ENCODE measurements around the gene HIGD1A. TPM values are rescaled to one million over a fixed set of nuclear protein-coding genes. Genes with fewer than 3 reads are reported as not detected.

Gene HIGD1A
- total RNA-seq, 1 experiment from 2014 or later, result 80.7 TPM

GRCh38 chr3:42746455-42747450, 57.5 kb downstream of the HIGD1A start (continued):
- TF ChIP-seq, protein P1, sequence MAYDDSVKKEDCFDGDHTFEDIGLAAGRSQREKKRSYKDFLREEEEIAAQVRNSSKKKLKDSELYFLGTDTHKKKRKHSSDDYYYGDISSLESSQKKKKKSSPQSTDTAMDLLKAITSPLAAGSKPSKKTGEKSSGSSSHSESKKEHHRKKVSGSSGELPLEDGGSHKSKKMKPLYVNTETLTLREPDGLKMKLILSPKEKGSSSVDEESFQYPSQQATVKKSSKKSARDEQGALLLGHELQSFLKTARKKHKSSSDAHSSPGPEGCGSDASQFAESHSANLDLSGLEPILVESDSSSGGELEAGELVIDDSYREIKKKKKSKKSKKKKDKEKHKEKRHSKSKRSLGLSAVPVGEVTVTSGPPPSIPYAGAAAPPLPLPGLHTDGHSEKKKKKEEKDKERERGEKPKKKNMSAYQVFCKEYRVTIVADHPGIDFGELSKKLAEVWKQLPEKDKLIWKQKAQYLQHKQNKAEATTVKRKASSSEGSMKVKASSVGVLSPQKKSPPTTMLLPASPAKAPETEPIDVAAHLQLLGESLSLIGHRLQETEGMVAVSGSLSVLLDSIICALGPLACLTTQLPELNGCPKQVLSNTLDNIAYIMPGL (CRISPR knock-in tag; IDR thresholded peaks at IDR 0.05), result no peak
- no peak for TF ChIP-seq CBFB (CRISPR knock-in tag; IDR thresholded peaks at IDR 0.05; ENCODE audit: low read depth)
- no peak for TF ChIP-seq PRDM15 (CRISPR knock-in tag; IDR thresholded peaks at IDR 0.05)
- no peak for TF ChIP-seq ATF6 (CRISPR knock-in tag; IDR thresholded peaks at IDR 0.05)

GRCh38 chr3:42745776-42746454, 58.4 kb downstream of the HIGD1A start:
- ATAC-seq (no peak), DNase-seq (ENCODE audit: low spot score) (no peak)
- Mint-ChIP-seq H3K4me1 (peaks cover 26% of the 10 kb centered on the region), H3K9me3 (no peaks in the 10 kb centered on the region), H3K27ac (no peak overlapping the region), H3K27me3 (ENCODE audit: low read depth) (no peaks in the 10 kb centered on the region), H3K36me3 (no peaks in the 10 kb centered on the region), H3K4me3 (no peak overlapping the region)
- TF ChIP-seq TP53 (CRISPR knock-in tag; IDR thresholded peaks at IDR 0.05) (no peak), CBFB (CRISPR knock-in tag; IDR thresholded peaks at IDR 0.05; ENCODE audit: low read depth) (no peak), PRDM15 (CRISPR knock-in tag; IDR thresholded peaks at IDR 0.05) (no peak), CREB1 (CRISPR knock-in tag; IDR thresholded peaks at IDR 0.05) (no peak), MLX (CRISPR knock-in tag; IDR thresholded peaks at IDR 0.05) (no peak), JUN (CRISPR knock-in tag; IDR thresholded peaks at IDR 0.05) (no peak), GRHL2 (CRISPR knock-in tag; IDR thresholded peaks at IDR 0.05; ENCODE audit: insufficient replicate concordance, severe bottlenecking) (no peak), ZNF671 (CRISPR knock-in tag; IDR thresholded peaks at IDR 0.05) (no peak)
- TF ChIP-seq, protein P2, sequence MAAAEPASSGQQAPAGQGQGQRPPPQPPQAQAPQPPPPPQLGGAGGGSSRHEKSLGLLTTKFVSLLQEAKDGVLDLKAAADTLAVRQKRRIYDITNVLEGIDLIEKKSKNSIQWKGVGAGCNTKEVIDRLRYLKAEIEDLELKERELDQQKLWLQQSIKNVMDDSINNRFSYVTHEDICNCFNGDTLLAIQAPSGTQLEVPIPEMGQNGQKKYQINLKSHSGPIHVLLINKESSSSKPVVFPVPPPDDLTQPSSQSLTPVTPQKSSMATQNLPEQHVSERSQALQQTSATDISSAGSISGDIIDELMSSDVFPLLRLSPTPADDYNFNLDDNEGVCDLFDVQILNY (CRISPR knock-in tag; IDR thresholded peaks at IDR 0.05), result no peak
- ChIA-PET POLR2A (interaction anchor here (1.0 kb wide), 1 partner anchor 98 kb away, joined by 4 read pairs; no protein-coding TSS in a partner anchor), CTCF (interaction anchor here (0.6 to 4.9 kb wide), 15 partner anchors 10 to 741 kb away, joined by 3 to 49 read pairs (median 9); no protein-coding TSS in a partner anchor)
